Trophoblast cell (in vitro differentiated cells and primary cell): ENCODE data around the gene LRRN1.
"Not testable (repeated sequence)": the region's sequence is repeated elsewhere in the genome, so short reads cannot be mapped to it uniquely, and the experiment has no call there.

Source experiments
- DNase-seq, 2 donors: peaks; one replicate each; pipeline ENCODE4 v3.0.0-alpha.2; 2016
- H2AFZ ChIP-seq: 2 replicates; pipeline ENCODE4 v1.6.1; 2013; ENCODE audit warnings: low read length, moderate library complexity, mild to moderate bottlenecking; ENCODE audit not compliant: insufficient read depth, poor library complexity
- H2AK5ac ChIP-seq: 2 replicates; pipeline ENCODE4 v1.6.1; 2013; ENCODE audit warnings: mild to moderate bottlenecking, low read length
- H2BK120ac ChIP-seq: 2 replicates; pipeline ENCODE4 v1.6.1; 2013; ENCODE audit warnings: low read length, mild to moderate bottlenecking, moderate library complexity; ENCODE audit not compliant: insufficient read depth, poor library complexity
- H2BK12ac ChIP-seq: 2 replicates; pipeline ENCODE4 v1.6.1; 2013; ENCODE audit warnings: mild to moderate bottlenecking, low read length, moderate library complexity
- H2BK5ac ChIP-seq: 2 replicates; pipeline ENCODE4 v1.6.1; 2013; ENCODE audit warnings: low read length, low read depth, moderate library complexity, mild to moderate bottlenecking; ENCODE audit not compliant: poor library complexity
- H3K14ac ChIP-seq: 2 replicates; pipeline ENCODE4 v1.6.1; 2013; ENCODE audit warnings: mild to moderate bottlenecking, low read length
- H3K18ac ChIP-seq: 2 replicates; pipeline ENCODE4 v1.6.1; 2013; ENCODE audit warnings: mild to moderate bottlenecking, low read length
- H3K23ac ChIP-seq: 2 replicates; pipeline ENCODE4 v1.6.1; 2013; ENCODE audit warnings: low read length
- H3K27ac ChIP-seq: 2 replicates; pipeline ENCODE4 v1.5.1; 2013; ENCODE audit warnings: low read depth, mild to moderate bottlenecking, inconsistent platforms, low read length, moderate library complexity
- H3K27me3 ChIP-seq: 2 replicates; pipeline ENCODE4 v1.6.1; 2013; ENCODE audit warnings: inconsistent platforms, mild to moderate bottlenecking, low read length, moderate library complexity; ENCODE audit not compliant: insufficient read depth
- H3K36me3 ChIP-seq, 2 experiments: 1 replicate in 1 of 2; 2 replicates in 1 of 2; pipeline ENCODE4 v1.6.1; 2013; ENCODE audit warnings: low read length in 2 of 2, mild to moderate bottlenecking in 2 of 2, moderate library complexity in 1 of 2; ENCODE audit not compliant: insufficient read depth in 2 of 2, control insufficient read depth in 1 of 2
- H3K4ac ChIP-seq: 2 replicates; pipeline ENCODE4 v1.6.1; 2013; ENCODE audit warnings: low read depth, mild to moderate bottlenecking, low read length, moderate library complexity
- H3K4me1 ChIP-seq, 2 experiments: 1 replicate in 1 of 2; 2 replicates in 1 of 2; pipeline ENCODE4 v1.6.1; 2013; ENCODE audit warnings: low read length in 2 of 2, mild to moderate bottlenecking in 2 of 2, moderate library complexity in 1 of 2; ENCODE audit not compliant: insufficient read depth in 2 of 2, control insufficient read depth in 1 of 2
- H3K4me2 ChIP-seq: 2 replicates; pipeline ENCODE4 v1.6.1; 2013; ENCODE audit warnings: inconsistent platforms, mild to moderate bottlenecking, low read length, moderate library complexity
- H3K4me3 ChIP-seq: 2 replicates; pipeline ENCODE4 v1.5.1; 2013; ENCODE audit warnings: mild to moderate bottlenecking, low read depth, low read length, inconsistent platforms
- H3K79me1 ChIP-seq: one replicate; pipeline ENCODE4 v1.6.1; 2013; ENCODE audit warnings: low read length
- H3K79me2 ChIP-seq: 2 replicates; pipeline ENCODE4 v1.6.1; 2013; ENCODE audit warnings: low read length, mild to moderate bottlenecking; ENCODE audit not compliant: control insufficient read depth, insufficient read depth, poor library complexity
- H3K9ac ChIP-seq: 2 replicates; pipeline ENCODE4 v1.6.1; 2013; ENCODE audit warnings: mild to moderate bottlenecking, low read length
- H3K9me3 ChIP-seq: 2 replicates; pipeline ENCODE4 v1.6.1; 2013; ENCODE audit warnings: low read depth, mild to moderate bottlenecking, control low read depth, inconsistent platforms, low read length; ENCODE audit not compliant: insufficient read depth
- H4K12ac ChIP-seq: 2 replicates; pipeline ENCODE4 v1.6.1; 2013; ENCODE audit warnings: low read depth, mild to moderate bottlenecking, low read length, moderate library complexity
- H4K8ac ChIP-seq: 2 replicates; pipeline ENCODE4 v1.6.1; 2013; ENCODE audit warnings: low read depth, mild to moderate bottlenecking, low read length, moderate library complexity
- H4K91ac ChIP-seq: one replicate; pipeline ENCODE4 v1.6.1; 2013; ENCODE audit warnings: low read depth, mild to moderate bottlenecking, low read length, moderate library complexity
- WGBS: extraction: QIAGEN DNeasy Blood & Tissue Kit; methylation state at CpG from one replicate; pipeline ENCODE4 v1.1.7; 2013; ENCODE audit warnings: missing lambda C conversion rate; ENCODE audit not compliant: insufficient read length, insufficient coverage; ENCODE audit errors: extremely low coverage; 5-methylcytosine and 5-hydroxymethylcytosine counted together

LRRN1 gene

DNA sequence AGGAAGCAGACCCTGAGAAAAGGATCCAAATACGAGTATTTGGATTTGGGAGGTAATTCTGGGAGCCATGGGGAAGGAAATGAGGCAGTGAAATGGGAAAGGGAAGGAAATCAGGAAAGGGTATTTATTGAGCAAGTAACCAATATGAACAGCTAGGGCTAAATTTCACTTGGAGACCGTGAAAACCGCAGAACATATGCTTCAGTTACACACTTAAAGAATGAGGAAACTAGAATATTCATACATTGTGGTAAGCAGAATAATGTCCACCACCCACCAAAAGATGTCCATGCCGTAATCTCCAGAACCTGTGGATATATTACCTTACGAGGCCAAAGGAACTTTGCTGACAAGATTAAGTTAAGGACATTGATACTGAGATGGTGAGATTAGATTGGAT is 63.3 kb downstream of the LRRN1 start:
- H2BK5ac ChIP-seq: no peak overlapping the region
- H3K79me2 ChIP-seq: no peaks in the 10 kb centered on the region
- no peak overlapping the region for H2AFZ ChIP-seq
- no peak overlapping the region for H3K23ac ChIP-seq
- no peak overlapping the region for H3K9ac ChIP-seq
- no peak overlapping the region for H2BK120ac ChIP-seq
- H2BK12ac ChIP-seq: no peak overlapping the region
- no peaks in the 10 kb centered on the region for H3K36me3 ChIP-seq
- DNase-seq: no peak
- no peak overlapping the region for H3K27ac ChIP-seq
- no peak overlapping the region for H3K4me3 ChIP-seq
- no peak overlapping the region for H3K4me2 ChIP-seq
- H3K4ac ChIP-seq: no peak overlapping the region
- no peak overlapping the region for H4K12ac ChIP-seq
- H4K91ac ChIP-seq: no peak overlapping the region
- H2AK5ac ChIP-seq: no peak overlapping the region
- no peak overlapping the region for H3K18ac ChIP-seq
- H3K9me3 ChIP-seq: no peaks in the 10 kb centered on the region
- WGBS: no CpG with 5 or more reads among the region's 5 CpGs
- H3K4me1 ChIP-seq: no peaks in the 10 kb centered on the region
- no peak overlapping the region for H4K8ac ChIP-seq
- no peaks in the 10 kb centered on the region for H3K79me1 ChIP-seq
- no peak overlapping the region for H3K14ac ChIP-seq
- H3K27me3 ChIP-seq: no peaks in the 10 kb centered on the region

- Histone ChIP-seq H3K36me3 (no peaks in the 10 kb centered on the region), H3K4me2 (no peak overlapping the region), H3K9ac (no peak overlapping the region), H2BK5ac (no peak overlapping the region), H3K27ac (no peak overlapping the region), H2BK12ac (no peak overlapping the region), H3K23ac (no peak overlapping the region), H3K27me3 (no peaks in the 10 kb centered on the region), H3K9me3 (no peaks in the 10 kb centered on the region), H3K4ac (no peak overlapping the region), H2BK120ac (no peak overlapping the region), H3K18ac (no peak overlapping the region), H3K4me1 (no peaks in the 10 kb centered on the region), H3K79me1 (no peaks in the 10 kb centered on the region), H3K79me2 (no peaks in the 10 kb centered on the region), H2AFZ (no peak overlapping the region), H3K4me3 (no peak overlapping the region), H4K12ac (no peak overlapping the region), H4K8ac (no peak overlapping the region), H3K14ac (no peak overlapping the region), H4K91ac (no peak overlapping the region), H2AK5ac (no peak overlapping the region)
- DNase-seq: no peak
- no CpG with 5 or more reads among the region's 8 CpGs for WGBS
Observed at GRCh38 chr3:3875491-3875890, 76.3 kb downstream of the LRRN1 start.

- no peak overlapping the region for H3K23ac ChIP-seq
- no peaks in the 10 kb centered on the region for H3K36me3 ChIP-seq
- H3K79me1 ChIP-seq: no peaks in the 10 kb centered on the region
- H3K18ac ChIP-seq: no peak overlapping the region
- H3K9ac ChIP-seq: no peak overlapping the region
- H3K27ac ChIP-seq: no peak overlapping the region
- no peak overlapping the region for H4K8ac ChIP-seq
- H3K14ac ChIP-seq: no peak overlapping the region
- H3K4me3 ChIP-seq: no peak overlapping the region
- H2BK5ac ChIP-seq: no peak overlapping the region
- no peak overlapping the region for H3K4me2 ChIP-seq
- no peak overlapping the region for H2BK12ac ChIP-seq
- H3K27me3 ChIP-seq: no peaks in the 10 kb centered on the region
- no peaks in the 10 kb centered on the region for H3K79me2 ChIP-seq
- peak; percentile 72 to 89 for DNase-seq
- H2AK5ac ChIP-seq: no peak overlapping the region
- H4K91ac ChIP-seq: no peak overlapping the region
- H2BK120ac ChIP-seq: no peak overlapping the region
- H4K12ac ChIP-seq: no peak overlapping the region
- WGBS: no CpG with 5 or more reads among the region's 7 CpGs
- no peak overlapping the region for H2AFZ ChIP-seq
- H3K9me3 ChIP-seq: no peaks in the 10 kb centered on the region
- H3K4ac ChIP-seq: no peak overlapping the region
- no peaks in the 10 kb centered on the region for H3K4me1 ChIP-seq
Observed at GRCh38 chr3:3881050-3881449, 81.8 kb downstream of the LRRN1 start.

DNA sequence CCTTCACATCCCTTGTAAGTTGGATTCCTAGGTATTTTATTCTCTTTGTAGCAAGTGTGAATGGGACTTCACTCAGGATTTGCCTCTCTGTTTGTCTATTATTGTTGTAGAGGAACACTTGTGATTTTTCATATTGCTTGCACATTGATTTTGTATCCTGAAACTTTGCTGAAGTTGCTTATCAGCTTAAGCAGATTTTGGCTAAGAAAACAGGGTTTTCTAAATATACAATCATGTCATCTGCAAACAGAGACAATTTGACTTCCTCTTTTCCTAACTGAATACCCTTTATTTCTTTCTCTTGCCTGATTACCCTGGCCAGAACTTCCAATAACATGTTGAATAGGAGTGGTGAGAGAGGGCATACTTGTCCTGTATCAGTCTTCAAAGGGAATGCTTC is 88.1 kb downstream of the LRRN1 start:
- not testable (repeated sequence) for H3K9me3 ChIP-seq, H2BK12ac ChIP-seq, H4K91ac ChIP-seq, DNase-seq, H3K79me1 ChIP-seq, H2BK5ac ChIP-seq, H3K27ac ChIP-seq, H4K12ac ChIP-seq, H3K36me3 ChIP-seq, H3K79me2 ChIP-seq, H2BK120ac ChIP-seq, H4K8ac ChIP-seq, H3K14ac ChIP-seq, H3K4me1 ChIP-seq, H3K9ac ChIP-seq, H3K23ac ChIP-seq, H3K4me3 ChIP-seq, H3K18ac ChIP-seq, H3K4me2 ChIP-seq, H2AFZ ChIP-seq, H3K4ac ChIP-seq, H2AK5ac ChIP-seq, H3K27me3 ChIP-seq

DNA sequence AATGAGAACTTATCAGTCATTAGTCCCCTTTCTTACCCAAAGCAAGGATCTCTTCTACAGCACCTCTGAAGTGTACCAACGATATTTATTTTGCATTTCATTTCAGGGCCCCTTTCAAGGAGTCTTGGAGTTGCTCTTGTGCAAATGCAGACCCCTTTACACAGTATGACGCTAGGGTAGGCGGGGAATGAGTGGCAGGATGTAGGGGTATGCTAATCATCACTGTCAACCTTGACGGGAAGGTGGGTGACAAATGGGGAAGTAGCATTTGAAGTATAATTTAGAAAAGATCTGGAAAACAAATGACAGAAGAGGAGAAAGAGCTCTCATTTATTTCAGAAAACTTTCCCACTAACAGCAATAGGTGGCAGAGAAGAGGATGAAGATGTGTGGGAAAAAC is 94.4 kb downstream of the LRRN1 start:
- no peaks in the 10 kb centered on the region for H3K79me2 ChIP-seq
- WGBS: no CpG with 5 or more reads among the region's 4 CpGs
- no peak overlapping the region for H4K12ac ChIP-seq
- H2BK5ac ChIP-seq: no peak overlapping the region
- H3K36me3 ChIP-seq: no peaks in the 10 kb centered on the region
- H2BK12ac ChIP-seq: no peak overlapping the region
- H4K91ac ChIP-seq: no peak overlapping the region
- H3K14ac ChIP-seq: no peak overlapping the region
- no peaks in the 10 kb centered on the region for H3K27me3 ChIP-seq
- H2AFZ ChIP-seq: no peak overlapping the region
- no peak overlapping the region for H4K8ac ChIP-seq
- H3K23ac ChIP-seq: peak overlapping the region; percentile 58
- no peaks in the 10 kb centered on the region for H3K79me1 ChIP-seq
- H3K18ac ChIP-seq: no peak overlapping the region
- H3K4ac ChIP-seq: no peak overlapping the region
- DNase-seq: no peak
- H3K27ac ChIP-seq: no peak overlapping the region
- H3K4me3 ChIP-seq: no peak overlapping the region
- no peak overlapping the region for H3K9ac ChIP-seq
- no peak overlapping the region for H2AK5ac ChIP-seq
- no peaks in the 10 kb centered on the region for H3K9me3 ChIP-seq
- no peaks in the 10 kb centered on the region for H3K4me1 ChIP-seq
- H3K4me2 ChIP-seq: no peak overlapping the region
- H2BK120ac ChIP-seq: no peak overlapping the region
